Right atrium auricular region (tissue), 2 donors: ENCODE data around the gene TFF1. TPM values are rescaled to one million over a fixed set of nuclear protein-coding genes. Genes with fewer than 3 reads are reported as not detected.
"Not testable (repeated sequence)": the region's sequence is repeated elsewhere in the genome, so short reads cannot be mapped to it uniquely, and the experiment has no call there.

Source experiments
- DNase-seq: peaks from one replicate; pipeline ENCODE4 v3.0.0-alpha.2; 2019; ENCODE audit warnings: low spot score
- H3K27ac ChIP-seq, 2 donors: fragments of 200-600 bp; sonication (generic); 1 replicate in 1 of 2; 2 replicates in 1 of 2; pipeline ENCODE4 v1.5.1; 2016 to 2019
- H3K27me3 ChIP-seq, 2 donors: fragments of 200-600 bp; sonication (generic); one replicate each; pipeline versions ENCODE4 v1.5.1 to v1.6.0; 2017 to 2019
- H3K36me3 ChIP-seq: fragments of 200-600 bp; sonication (generic); one replicate; pipeline ENCODE4 v1.5.1; 2016
- H3K4me1 ChIP-seq, 2 donors: fragments of 200-600 bp; sonication (generic); one replicate each; pipeline versions ENCODE4 v1.5.1 to v1.6.0; 2017 to 2019
- H3K4me3 ChIP-seq, 2 donors: fragments of 200-600 bp; sonication (generic); 1 replicate in 1 of 2; 2 replicates in 1 of 2; pipeline ENCODE4 v1.5.1; 2017 to 2019; ENCODE audit warnings: mild to moderate bottlenecking in 1 of 2, moderate library complexity in 1 of 2
- H3K9me3 ChIP-seq, 2 donors: fragments of 200-600 bp; sonication (generic); one replicate each; pipeline ENCODE4 v1.5.1; 2019
- total RNA-seq, 2 donors: library from RNA; depleted of rRNA; stranded (reverse); fragments of >200 nt; gene quantifications; one replicate each; pipeline ENCODE4 v1.1.0, GENCODE V29; 2016
- TF ChIP-seq, protein P1 (sequence below), 2 donors: fragments of 200-600 bp; sonication (generic); IDR thresholded peaks; one replicate each; pipeline ENCODE4 v1.5.1; 2019; ENCODE audit warnings: antibody characterized with exemption in 2 of 2

Gene TFF1
- total RNA-seq, 2 donors from 2014 or later: not detected

- DNase-seq: no peak
Measured at GRCh38 chr21:42413093-42413492, 46.8 kb upstream of the TFF1 start.

GRCh38 chr21:42412636-42412933 is 46.2 kb upstream of the TFF1 start:
- Histone ChIP-seq H3K27me3 (no peaks in the 10 kb centered on the region), H3K4me3 (no peak overlapping the region), H3K4me1 (no peaks in the 10 kb centered on the region), H3K9me3 (no peaks in the 10 kb centered on the region), H3K36me3 (no peaks in the 10 kb centered on the region), H3K27ac (no peak overlapping the region)
- DNase-seq: no peak
- TF ChIP-seq, protein P1, sequence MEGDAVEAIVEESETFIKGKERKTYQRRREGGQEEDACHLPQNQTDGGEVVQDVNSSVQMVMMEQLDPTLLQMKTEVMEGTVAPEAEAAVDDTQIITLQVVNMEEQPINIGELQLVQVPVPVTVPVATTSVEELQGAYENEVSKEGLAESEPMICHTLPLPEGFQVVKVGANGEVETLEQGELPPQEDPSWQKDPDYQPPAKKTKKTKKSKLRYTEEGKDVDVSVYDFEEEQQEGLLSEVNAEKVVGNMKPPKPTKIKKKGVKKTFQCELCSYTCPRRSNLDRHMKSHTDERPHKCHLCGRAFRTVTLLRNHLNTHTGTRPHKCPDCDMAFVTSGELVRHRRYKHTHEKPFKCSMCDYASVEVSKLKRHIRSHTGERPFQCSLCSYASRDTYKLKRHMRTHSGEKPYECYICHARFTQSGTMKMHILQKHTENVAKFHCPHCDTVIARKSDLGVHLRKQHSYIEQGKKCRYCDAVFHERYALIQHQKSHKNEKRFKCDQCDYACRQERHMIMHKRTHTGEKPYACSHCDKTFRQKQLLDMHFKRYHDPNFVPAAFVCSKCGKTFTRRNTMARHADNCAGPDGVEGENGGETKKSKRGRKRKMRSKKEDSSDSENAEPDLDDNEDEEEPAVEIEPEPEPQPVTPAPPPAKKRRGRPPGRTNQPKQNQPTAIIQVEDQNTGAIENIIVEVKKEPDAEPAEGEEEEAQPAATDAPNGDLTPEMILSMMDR (IDR thresholded peaks at IDR 0.05): no peak

More at GRCh38 chr21:42413093-42413492, 46.8 kb upstream of the TFF1 start:
- no peak overlapping the region for H3K27ac ChIP-seq
- no peaks in the 10 kb centered on the region for H3K9me3 ChIP-seq
- H3K36me3 ChIP-seq: no peaks in the 10 kb centered on the region
- H3K4me3 ChIP-seq: no peak overlapping the region
- H3K4me1 ChIP-seq: no peaks in the 10 kb centered on the region
- TF ChIP-seq, protein P1 (IDR thresholded peaks at IDR 0.05): no peak
- no peaks in the 10 kb centered on the region for H3K27me3 ChIP-seq

- Histone ChIP-seq H3K27me3 (no peaks in the 10 kb centered on the region), H3K4me1 (no peaks in the 10 kb centered on the region), H3K4me3 (no peak overlapping the region), H3K9me3 (no peaks in the 10 kb centered on the region), H3K36me3 (no peaks in the 10 kb centered on the region), H3K27ac (no peak overlapping the region)
- DNase-seq: no peak
- TF ChIP-seq, protein P1 (IDR thresholded peaks at IDR 0.05): no peak
Measured at GRCh38 chr21:42411891-42412635, 45.7 kb upstream of the TFF1 start.

DNA sequence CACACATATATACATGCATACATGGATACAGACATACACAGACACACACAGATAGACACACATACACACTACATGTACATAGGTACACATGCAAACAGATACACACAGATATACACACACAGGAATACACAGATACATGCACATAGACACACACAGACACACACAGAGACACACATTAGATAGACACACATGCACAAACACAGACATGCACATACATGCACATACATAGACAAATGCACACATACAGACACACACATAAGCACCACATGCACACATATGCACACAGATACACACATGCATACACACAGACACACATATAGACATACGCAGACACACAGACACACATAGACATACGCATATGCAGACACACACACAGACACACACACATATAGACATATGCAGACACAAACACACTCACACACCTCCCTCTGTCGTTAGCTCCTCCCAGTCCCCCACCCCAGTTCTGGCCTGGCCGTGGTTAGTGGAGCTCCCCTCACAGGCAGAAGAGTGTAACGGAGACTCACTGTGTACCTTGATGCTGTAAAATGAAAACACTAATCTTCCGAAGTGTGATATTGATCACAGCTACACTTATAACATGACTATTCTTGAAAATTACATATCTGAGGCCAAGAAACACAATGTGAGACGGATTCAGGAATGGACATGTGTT is 45.0 kb upstream of the TFF1 start:
- TF ChIP-seq, protein P1 (IDR thresholded peaks at IDR 0.05): no peak
- Histone ChIP-seq H3K27me3 (no peaks in the 10 kb centered on the region), H3K36me3 (no peaks in the 10 kb centered on the region), H3K4me3 (no peak overlapping the region), H3K4me1 (no peaks in the 10 kb centered on the region), H3K27ac (no peak overlapping the region), H3K9me3 (no peaks in the 10 kb centered on the region)
- no peak for DNase-seq

DNA sequence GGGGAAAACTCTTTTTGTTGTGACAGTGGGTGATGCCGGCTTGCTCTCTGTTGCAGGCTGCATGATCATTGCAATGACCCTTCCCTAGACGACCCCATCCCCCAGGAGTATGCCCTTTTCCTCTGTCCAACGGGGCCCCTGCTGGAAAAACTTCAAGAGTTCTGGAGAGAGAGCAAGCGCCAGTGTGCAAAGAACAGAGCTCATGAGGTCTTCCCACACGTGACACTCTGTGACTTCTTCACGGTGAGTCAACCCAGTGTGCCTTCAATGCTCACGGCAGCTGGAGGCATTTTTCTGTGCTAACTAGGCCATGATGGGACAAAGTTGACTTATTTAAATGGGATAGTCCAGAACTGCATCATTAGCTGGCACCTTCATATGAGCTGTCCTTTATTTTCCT is 43.0 kb upstream of the TFF1 start:
- no peaks in the 10 kb centered on the region for H3K27me3 ChIP-seq

DNA sequence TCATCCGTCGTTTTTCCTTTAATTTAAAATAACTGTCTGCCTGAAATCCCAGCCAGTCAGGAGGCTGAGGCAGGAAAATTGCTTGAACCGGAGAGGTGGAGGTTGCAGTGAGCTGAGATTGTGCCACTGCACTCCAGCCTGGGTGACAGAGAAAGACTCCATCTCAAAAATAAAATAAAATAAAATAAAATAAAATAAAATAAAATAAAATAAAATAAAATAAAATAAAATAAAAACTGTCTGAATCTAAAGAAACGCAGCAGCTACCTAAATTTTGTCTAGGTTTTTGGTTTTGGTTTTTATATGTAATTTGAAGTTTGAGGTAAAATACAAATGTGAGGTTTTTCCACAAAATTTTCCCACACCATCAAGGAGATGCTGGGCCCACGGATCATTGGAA is 42.4 kb upstream of the TFF1 start:
- H3K4me1 ChIP-seq, DNase-seq, H3K36me3 ChIP-seq, H3K27me3 ChIP-seq, H3K4me3 ChIP-seq, H3K27ac ChIP-seq, H3K9me3 ChIP-seq: not testable (repeated sequence)

More for the DNA sequence above, 43.0 kb upstream of the TFF1 start:
- Histone ChIP-seq H3K27ac (no peak overlapping the region), H3K4me1 (no peaks in the 10 kb centered on the region), H3K9me3 (no peaks in the 10 kb centered on the region), H3K36me3 (no peaks in the 10 kb centered on the region), H3K4me3 (no peak overlapping the region)
- TF ChIP-seq, protein P1 (IDR thresholded peaks at IDR 0.05): no peak
- DNase-seq: no peak
